Duodenal mucosa (tissue), 2 donors: ENCODE measurements around the gene GAST.

Source experiments
- H3K27ac ChIP-seq: one replicate; pipeline ENCODE4 v1.7.0; 2013; ENCODE audit warnings: low read depth, low read length
- H3K27me3 ChIP-seq, 2 donors: one replicate each; pipeline ENCODE4 v1.7.0; 2013; ENCODE audit warnings: low read length in 2 of 2, control low read depth in 1 of 2; ENCODE audit not compliant: insufficient read depth in 2 of 2, control insufficient read depth in 1 of 2
- H3K36me3 ChIP-seq, 2 donors: one replicate each; pipeline ENCODE4 v1.7.0; 2013; ENCODE audit warnings: low read length in 2 of 2, control low read depth in 1 of 2; ENCODE audit not compliant: insufficient read depth in 2 of 2, control insufficient read depth in 1 of 2
- H3K4me1 ChIP-seq, 2 donors: one replicate each; pipeline ENCODE4 v1.7.0; 2013; ENCODE audit warnings: low read length in 2 of 2, control low read depth in 1 of 2; ENCODE audit not compliant: insufficient read depth in 2 of 2, control insufficient read depth in 1 of 2
- H3K4me3 ChIP-seq, 2 donors: one replicate each; pipeline ENCODE4 v1.7.0; 2013; ENCODE audit warnings: low read length in 2 of 2, low read depth in 1 of 2
- H3K9ac ChIP-seq, 2 donors: one replicate each; pipeline ENCODE4 v1.7.0; 2013; ENCODE audit warnings: low read length in 2 of 2, low read depth in 1 of 2
- H3K9me3 ChIP-seq, 2 donors: one replicate each; pipeline ENCODE4 v1.7.0; 2013; ENCODE audit warnings: low read length in 2 of 2, control low read depth in 1 of 2; ENCODE audit not compliant: control insufficient read depth in 1 of 2

The GAST gene

DNA sequence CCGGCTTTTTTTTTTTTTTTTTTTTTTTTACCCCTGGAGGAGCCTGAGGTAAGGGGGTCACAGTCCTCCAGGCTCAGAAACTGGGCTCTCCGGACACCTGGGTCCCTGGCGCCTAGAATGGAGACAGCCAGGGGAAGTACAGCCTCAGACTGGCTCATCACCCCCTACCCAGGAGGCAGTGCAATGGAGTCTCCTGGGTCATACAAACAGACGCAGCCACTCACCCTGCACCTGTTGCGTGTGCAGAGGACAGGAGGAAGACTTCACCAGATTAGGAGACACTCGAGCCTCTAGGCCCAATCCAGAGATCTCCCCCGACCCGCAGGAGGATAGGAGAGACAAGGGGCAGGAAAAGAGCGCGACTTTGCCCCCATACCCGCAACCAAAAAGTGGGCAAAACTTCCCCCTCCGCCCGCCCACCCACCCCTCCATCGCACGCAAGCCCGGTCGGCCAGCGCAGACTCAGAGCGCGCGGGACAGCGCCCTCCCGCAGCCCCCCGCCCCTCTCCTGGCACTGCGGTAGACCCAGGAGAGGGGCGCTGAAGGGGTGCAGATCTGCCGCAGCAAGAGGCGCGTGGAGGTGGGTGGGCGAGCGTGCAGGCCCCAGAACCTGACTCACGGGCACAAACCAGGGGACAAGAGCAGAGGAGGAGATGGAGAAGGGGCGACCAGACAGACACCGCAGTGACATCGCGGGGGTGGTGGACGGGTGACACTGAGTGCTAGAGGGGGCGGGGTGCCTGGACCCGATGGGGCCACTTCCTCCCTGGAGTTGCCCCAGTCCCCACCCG, 21.4 kb downstream of the GAST start:
- H3K27me3 ChIP-seq, result peaks cover 38 to 42% of the 10 kb centered on the region in 2 donors
- peaks cover 0 to 3% of the 10 kb centered on the region in 2 donors for H3K4me1 ChIP-seq
- no peak overlapping the region for H3K9ac ChIP-seq
- H3K36me3 ChIP-seq, result no peaks in the 10 kb centered on the region
- H3K9me3 ChIP-seq, result no peaks in the 10 kb centered on the region
- no peak overlapping the region for H3K27ac ChIP-seq
- peak overlapping the region; percentile 43 to 53 for H3K4me3 ChIP-seq

DNA sequence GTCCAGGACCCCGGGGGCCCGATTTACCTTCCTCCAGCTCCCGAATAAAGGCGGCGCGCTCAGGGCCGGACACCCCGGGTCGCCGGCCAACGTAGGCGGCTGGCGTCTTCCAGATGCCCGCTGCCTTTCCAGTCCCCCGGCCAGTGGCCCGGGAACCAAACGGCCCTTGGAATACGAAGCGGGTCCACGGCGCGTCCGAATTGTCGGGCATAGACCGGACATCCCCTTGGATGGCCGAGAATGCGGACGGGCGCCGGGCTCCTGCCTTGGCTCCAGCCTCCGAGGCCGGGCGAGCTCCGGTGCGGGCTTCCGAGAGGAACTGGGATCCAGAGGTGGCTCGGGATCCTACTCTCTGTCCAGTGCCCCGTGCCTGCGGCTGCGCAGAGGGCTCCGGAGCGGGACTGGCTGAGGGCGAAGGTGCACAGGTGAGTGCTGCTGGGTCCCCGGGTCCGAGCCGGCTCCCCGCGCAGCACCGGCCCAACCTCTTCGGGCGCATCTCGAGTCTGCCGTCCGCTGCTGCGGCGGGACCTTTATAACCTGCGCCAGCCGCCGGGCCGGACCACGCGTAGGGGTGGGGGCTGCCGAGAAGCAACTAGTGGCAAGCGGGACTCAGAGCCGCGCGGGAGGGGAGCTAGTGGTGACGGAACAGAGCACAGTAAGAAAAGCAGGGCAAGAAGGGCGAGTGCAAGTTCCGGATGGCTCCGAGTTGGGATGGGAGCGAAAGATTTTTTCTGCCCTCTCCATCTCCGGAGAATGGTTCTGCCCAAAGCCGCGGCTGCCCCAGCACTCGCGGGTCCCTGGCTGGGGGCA, 22.2 kb downstream of the GAST start, which contains the start of gene HAP1:
Gene HAP1 (minus strand): TSS at position 505 of the 810 bp plus-strand sequence. CDS start 9 bp downstream, at position 496.
- H3K27me3 ChIP-seq, result peaks cover 38 to 42% of the 10 kb centered on the region in 2 donors
- H3K9ac ChIP-seq, result no peak within 1 kb of the TSS
- no peaks in the 10 kb centered on the region for H3K9me3 ChIP-seq
- H3K4me1 ChIP-seq, result peaks cover 0 to 3% of the 10 kb centered on the region in 2 donors
- peak within 1 kb of the TSS; percentile 43 to 53 for H3K4me3 ChIP-seq
- no peak within 1 kb of the TSS for H3K27ac ChIP-seq
- H3K36me3 ChIP-seq, result no peaks in the 10 kb centered on the region

DNA sequence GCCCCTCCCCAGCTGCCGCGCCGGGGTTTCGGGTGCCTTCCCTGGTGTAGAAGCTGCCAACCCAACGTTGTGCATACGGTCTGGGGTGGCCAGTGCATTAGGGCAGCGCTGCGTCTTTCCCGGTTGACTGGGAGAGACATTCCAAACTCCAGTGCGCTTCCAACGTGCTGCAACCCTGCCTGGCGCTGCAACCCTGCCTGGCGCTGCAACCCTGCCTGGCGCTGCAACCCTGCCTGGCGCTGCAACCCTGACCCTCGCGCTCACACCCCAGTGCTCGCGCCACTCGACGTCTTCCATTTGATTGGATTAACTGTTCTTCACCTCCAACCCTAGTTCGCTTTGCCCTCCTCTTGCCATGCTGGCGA, 22.8 kb downstream of the GAST start:
- Histone ChIP-seq H3K9ac (no peak overlapping the region), H3K9me3 (no peaks in the 10 kb centered on the region), H3K4me3 (peak overlapping the region; percentile 43 to 53), H3K27me3 (peaks cover 38 to 42% of the 10 kb centered on the region in 2 donors), H3K4me1 (peaks cover 0 to 3% of the 10 kb centered on the region in 2 donors), H3K27ac (no peak overlapping the region), H3K36me3 (no peaks in the 10 kb centered on the region)

DNA sequence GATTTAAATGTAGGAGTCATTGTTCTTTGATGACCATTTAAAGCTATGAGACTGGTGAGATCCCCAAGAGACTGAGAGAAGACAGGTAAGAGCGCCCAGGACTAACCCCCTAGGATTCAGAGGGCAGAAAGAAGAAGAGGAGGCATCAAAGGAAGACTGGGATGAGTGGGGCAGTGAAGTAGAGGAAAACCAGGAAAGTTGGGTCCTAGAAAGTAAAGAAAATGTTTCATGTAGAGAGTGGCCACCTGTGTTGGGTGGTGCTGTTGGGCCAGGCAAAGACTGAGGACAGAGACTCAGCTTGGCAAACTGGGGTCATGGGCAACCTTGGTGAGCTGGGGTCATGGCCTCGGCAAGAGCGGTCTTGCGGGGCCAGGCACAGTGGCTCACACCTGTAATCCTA, 23.6 kb downstream of the GAST start:
- no peaks in the 10 kb centered on the region for H3K36me3 ChIP-seq
- no peak overlapping the region for H3K27ac ChIP-seq
- H3K4me3 ChIP-seq, result no peak overlapping the region
- peaks cover 38 to 42% of the 10 kb centered on the region in 2 donors for H3K27me3 ChIP-seq
- H3K4me1 ChIP-seq, result peaks cover 0 to 3% of the 10 kb centered on the region in 2 donors
- H3K9ac ChIP-seq, result no peak overlapping the region
- no peaks in the 10 kb centered on the region for H3K9me3 ChIP-seq

DNA sequence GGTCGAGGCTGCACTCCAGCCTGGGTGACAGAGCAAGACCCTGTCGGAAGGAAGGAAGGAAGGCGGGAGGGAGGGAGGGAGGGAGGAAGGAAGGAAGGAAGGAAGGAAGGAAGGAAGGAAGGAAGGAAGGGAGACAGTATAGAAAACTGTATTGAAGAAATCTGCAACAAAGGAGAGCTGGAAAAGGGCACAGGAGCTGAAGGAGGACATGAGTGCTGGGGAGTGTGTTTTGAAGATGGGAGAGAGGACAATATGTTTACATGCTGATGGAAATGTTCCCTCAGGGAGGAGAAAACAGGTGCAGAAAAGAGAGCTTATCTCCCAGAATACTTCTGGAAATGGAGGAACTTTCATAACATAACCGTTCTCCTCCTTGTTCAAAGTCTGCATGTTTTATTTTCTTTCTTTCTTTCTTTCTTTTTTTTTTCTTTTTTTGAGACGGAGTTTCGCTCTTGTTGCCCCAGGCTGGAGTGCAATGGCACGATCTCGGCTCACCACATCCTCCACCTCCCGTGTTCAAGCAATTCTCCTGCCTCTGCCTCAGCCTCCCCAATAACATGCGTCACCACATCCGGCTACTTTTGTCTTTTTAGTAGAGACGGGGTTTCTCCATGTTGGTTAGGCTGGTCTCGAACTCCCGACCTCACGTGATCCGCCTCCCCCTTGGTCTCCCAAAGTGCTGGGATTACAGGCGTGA, 25.0 kb downstream of the GAST start:
- Histone ChIP-seq H3K9me3 (no peaks in the 10 kb centered on the region), H3K27me3 (peaks cover 28 to 37% of the 10 kb centered on the region in 2 donors), H3K27ac (no peak overlapping the region), H3K36me3 (no peaks in the 10 kb centered on the region), H3K4me1 (peaks cover 0 to 3% of the 10 kb centered on the region in 2 donors), H3K9ac (no peak overlapping the region), H3K4me3 (no peak overlapping the region)

DNA sequence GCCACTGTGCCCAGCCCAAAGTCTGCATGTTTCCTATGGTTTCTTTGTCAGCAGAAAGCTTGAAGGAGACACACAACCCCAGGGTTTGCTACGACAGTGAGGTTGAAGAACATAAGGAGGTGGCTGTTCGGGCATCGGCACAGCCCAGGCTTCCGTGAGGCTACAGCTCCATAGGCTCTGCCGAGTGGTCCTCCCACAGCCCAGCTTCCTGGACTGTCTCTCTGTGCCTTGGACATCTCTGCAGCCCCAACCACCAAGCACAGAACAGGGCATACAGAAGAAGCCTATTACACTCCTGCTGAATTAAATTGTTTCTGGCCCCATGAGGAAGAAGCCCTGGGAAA, 25.5 kb downstream of the GAST start:
- no peaks in the 10 kb centered on the region for H3K9me3 ChIP-seq
- no peak overlapping the region for H3K4me3 ChIP-seq
- H3K9ac ChIP-seq, result no peak overlapping the region
- H3K4me1 ChIP-seq, result peaks cover 0 to 3% of the 10 kb centered on the region in 2 donors
- no peaks in the 10 kb centered on the region for H3K36me3 ChIP-seq
- H3K27me3 ChIP-seq, result peaks cover 23 to 32% of the 10 kb centered on the region in 2 donors
- no peak overlapping the region for H3K27ac ChIP-seq

DNA sequence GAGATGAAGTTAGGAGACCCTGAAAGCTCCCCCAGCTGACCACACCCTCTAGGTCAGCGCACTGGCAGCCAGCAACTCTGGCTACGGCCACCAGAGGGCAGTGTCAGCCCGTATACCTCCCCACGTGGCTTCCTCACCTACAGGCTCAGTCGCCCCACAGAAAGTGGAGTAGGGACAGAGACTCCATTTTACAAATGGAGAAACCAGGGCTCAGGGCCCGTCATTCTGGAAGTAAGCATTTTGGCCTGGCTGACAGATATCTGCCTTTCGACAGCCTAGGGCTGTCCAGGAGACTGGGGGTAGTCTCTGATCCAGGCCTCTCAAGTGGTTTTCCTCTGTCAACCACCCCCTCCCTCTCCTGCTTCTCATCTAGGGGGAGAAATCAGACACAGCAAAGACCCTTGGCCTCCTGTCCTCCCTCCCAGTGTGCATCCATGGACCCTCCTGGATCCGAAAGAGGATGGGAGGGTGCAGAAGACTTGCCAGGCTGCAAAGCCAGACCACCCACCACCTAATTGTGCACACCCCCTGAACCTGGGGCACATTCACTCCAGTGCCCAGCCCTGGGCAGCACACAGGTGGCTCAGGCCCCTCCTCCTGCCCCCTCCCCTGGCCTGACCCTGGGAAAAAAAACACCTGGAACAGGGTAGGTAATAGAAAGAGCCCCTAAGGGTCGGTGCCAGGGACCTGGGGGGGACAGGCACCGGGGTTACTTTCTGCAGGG, 26.1 kb downstream of the GAST start:
- peaks cover 21 to 30% of the 10 kb centered on the region in 2 donors for H3K27me3 ChIP-seq
- H3K4me3 ChIP-seq, result no peak overlapping the region
- H3K9me3 ChIP-seq, result no peaks in the 10 kb centered on the region

DNA sequence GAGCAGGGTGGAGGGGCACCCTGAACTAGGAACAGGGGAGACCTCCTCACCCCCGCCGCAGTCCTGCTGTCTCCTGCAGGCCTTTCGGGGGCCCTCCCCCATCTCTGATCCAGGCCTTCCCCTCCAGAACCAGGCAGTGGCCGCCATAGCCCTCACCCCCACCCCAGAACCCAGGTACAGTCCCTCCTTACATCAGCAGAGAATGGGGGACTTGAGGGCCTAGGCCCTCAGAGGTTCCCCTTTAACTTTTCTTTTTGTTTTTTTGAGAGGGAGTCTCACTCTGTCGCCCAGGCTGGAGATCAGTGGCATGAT, 26.6 kb downstream of the GAST start:
- H3K4me1 ChIP-seq, result peaks cover 0 to 3% of the 10 kb centered on the region in 2 donors
- H3K27ac ChIP-seq, result no peak overlapping the region
- H3K4me3 ChIP-seq, result no peak overlapping the region
- no peaks in the 10 kb centered on the region for H3K36me3 ChIP-seq
- H3K9ac ChIP-seq, result peak overlapping the region in 1 of 2 donors; percentile 35
- H3K27me3 ChIP-seq, result peaks cover 20 to 28% of the 10 kb centered on the region in 2 donors
- H3K9me3 ChIP-seq, result no peaks in the 10 kb centered on the region

More for the DNA sequence above, 26.1 kb downstream of the GAST start:
- no peaks in the 10 kb centered on the region for H3K36me3 ChIP-seq
- H3K9ac ChIP-seq, result peak overlapping the region in 1 of 2 donors; percentile 35
- H3K27ac ChIP-seq, result no peak overlapping the region
- peaks cover 0 to 3% of the 10 kb centered on the region in 2 donors for H3K4me1 ChIP-seq

DNA sequence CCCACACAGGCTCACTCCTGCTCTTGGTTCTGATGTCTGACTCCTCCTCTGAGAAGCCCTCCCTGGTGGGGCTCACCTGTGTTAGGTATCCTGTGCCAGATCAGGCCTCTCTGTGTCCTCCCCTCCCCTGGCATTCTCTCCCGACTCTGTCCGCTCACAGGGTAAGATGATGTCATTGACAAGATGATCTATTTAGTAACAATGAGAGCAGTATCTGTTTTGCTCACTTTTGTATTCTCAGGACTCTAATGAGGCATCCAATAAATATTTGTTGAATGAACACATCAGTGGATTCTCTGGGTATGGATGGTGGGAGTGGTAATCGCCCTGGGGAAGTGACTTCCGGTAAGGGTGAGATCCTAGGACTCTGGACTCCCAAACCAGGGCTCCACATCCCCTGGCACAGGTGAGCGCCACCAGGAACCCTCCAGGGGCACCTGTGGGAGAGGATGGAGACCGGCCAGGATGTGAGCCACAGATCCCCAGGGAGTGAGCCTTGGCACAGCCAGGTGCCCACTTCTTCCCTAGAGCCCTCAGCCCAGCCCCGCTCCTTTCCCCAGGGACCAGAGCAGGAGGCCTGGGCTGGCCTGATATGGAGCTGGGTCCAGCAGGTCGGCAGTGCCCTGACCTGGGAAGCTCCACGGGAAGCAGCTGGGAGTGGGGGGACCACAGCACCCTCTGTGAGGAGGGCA, 27.7 kb downstream of the GAST start:
- Histone ChIP-seq H3K9me3 (no peaks in the 10 kb centered on the region), H3K9ac (no peak overlapping the region), H3K4me1 (peaks cover 0 to under 1% of the 10 kb centered on the region in 2 donors), H3K4me3 (no peak overlapping the region), H3K27ac (no peak overlapping the region), H3K36me3 (no peaks in the 10 kb centered on the region), H3K27me3 (peaks cover 10 to 18% of the 10 kb centered on the region in 2 donors)
